K562 (cell line): Measurements from ENCODE around the gene POLR1B. TPM values are rescaled to one million over a fixed set of nuclear protein-coding genes. Genes with fewer than 3 reads are reported as not detected.

Experiments
- ATAC-seq: fragments of 200-7000 bp; cut with Tn5 transposase; 3 replicates; pipeline ENCODE4 v1.9.1; 2020; ENCODE audit warnings: moderate library complexity
- BruUV-seq: library from RNA; stranded (reverse); fragments of 400-500 nt; replicated peaks from 2 replicates; lab custom pipeline; 2021; lab: Mats Ljungman, UMichigan
- CTCF ChIA-PET: fragments of 300-600 bp; formaldehyde crosslinking; extraction: SDS; loops from one replicate; lab custom pipeline; 2021; ENCODE audit warnings: low intra/inter-chr PET ratio; lab: Yijun Ruan, JAX
- POLR2A ChIA-PET: fragments of 300-600, 350-650 bp; sonication (Branson Sonifier 250); formaldehyde crosslinking; extraction: SDS; loops from one replicate; lab custom pipeline; 2021; ENCODE audit warnings: antibody characterized with exemption, inconsistent platforms; lab: Yijun Ruan, JAX
- DNase-seq, 4 experiments: peaks; one replicate each; pipeline versions ENCODE4 v3.0.0 to v3.0.0-alpha.2; 2011 to 2018; ENCODE audit warnings: low spot score in 3 of 4, mixed read lengths in 3 of 4; ENCODE audit errors: extremely low read depth in 1 of 4
- FAIRE-seq: peaks from 2 replicates; lab custom pipeline; 2011; peaks lifted over from hg19 to GRCh38; lab: Jason Lieb, UNC
- H2AFZ ChIP-seq: 2 replicates; pipeline ENCODE4 v1.6.0; 2011; ENCODE audit warnings: low read depth, low read length, control low read depth, inconsistent platforms
- H3K27ac ChIP-seq: fragments of 200-600 bp; 3 replicates; pipeline ENCODE4 v1.8.0; 2011; ENCODE audit warnings: low read depth, mild to moderate bottlenecking, control low read depth, inconsistent platforms, low read length, moderate library complexity, mixed read lengths; ENCODE audit errors: extremely low read depth
- H3K27me3 ChIP-seq, 2 experiments: fragments of 300-600 bp in 1 of 2; 2 replicates in 1 of 2; 3 replicates in 1 of 2; pipeline versions ENCODE4 v1.6.0 to v1.8.0; 2011; ENCODE audit warnings: inconsistent platforms in 2 of 2, low read length in 2 of 2, mild to moderate bottlenecking in 1 of 2, mixed read lengths in 1 of 2, moderate library complexity in 1 of 2; ENCODE audit not compliant: control insufficient read depth in 2 of 2, insufficient read depth in 2 of 2
- H3K36me3 ChIP-seq: fragments of 300-600 bp; 3 replicates; pipeline ENCODE4 v1.8.0; 2011; ENCODE audit warnings: mild to moderate bottlenecking, low read length, inconsistent platforms; ENCODE audit not compliant: control insufficient read depth, insufficient read depth
- H3K4me1 ChIP-seq, 2 experiments: fragments of 200-600 bp in 1 of 2; replicated peaks in 1 of 2; 2 replicates in 1 of 2; 3 replicates in 1 of 2; pipeline versions ENCODE4 v1.5.1 to v1.8.0; 2011; ENCODE audit warnings: inconsistent platforms in 2 of 2, low read length in 2 of 2, mild to moderate bottlenecking in 1 of 2, mixed read lengths in 1 of 2, moderate library complexity in 1 of 2; ENCODE audit not compliant: control insufficient read depth in 2 of 2, insufficient read depth in 2 of 2
- H3K4me2 ChIP-seq: 2 replicates; pipeline ENCODE4 v1.6.1; 2011; ENCODE audit warnings: low read length, control low read depth, inconsistent platforms, mixed read lengths; ENCODE audit not compliant: insufficient read depth
- H3K4me3 ChIP-seq: fragments of 200-600 bp; sonication (generic), shearing (Covaris generic); 2 replicates; pipeline ENCODE4 v1.5.1; 2016; ENCODE audit warnings: control low read depth, inconsistent platforms
- H3K79me2 ChIP-seq: fragments of 200-600 bp; 3 replicates; pipeline ENCODE4 v1.8.0; 2011; ENCODE audit warnings: low read length, inconsistent platforms; ENCODE audit not compliant: control insufficient read depth, insufficient read depth
- H3K9ac ChIP-seq, 2 experiments: 2 replicates each; pipeline versions ENCODE4 v1.6.0 to v1.6.1; 2011; ENCODE audit warnings: low read depth in 2 of 2, low read length in 2 of 2, control low read depth in 1 of 2, inconsistent platforms in 1 of 2, mild to moderate bottlenecking in 1 of 2, mixed read lengths in 1 of 2; ENCODE audit not compliant: insufficient read depth in 1 of 2
- H3K9me1 ChIP-seq: one replicate; pipeline ENCODE4 v1.6.0; 2011; ENCODE audit warnings: inconsistent platforms, mild to moderate bottlenecking, low read length, moderate library complexity; ENCODE audit not compliant: control insufficient read depth, insufficient read depth
- H3K9me3 ChIP-seq: replicated peaks from 2 replicates; pipeline ENCODE4 v1.5.1; 2011; ENCODE audit warnings: low read depth, low read length, inconsistent platforms; ENCODE audit not compliant: control insufficient read depth, insufficient read depth
- H4K20me1 ChIP-seq: replicated peaks from 2 replicates; pipeline ENCODE4 v1.6.1; 2011; ENCODE audit warnings: low read length, inconsistent platforms, mixed read lengths; ENCODE audit not compliant: control insufficient read depth, insufficient read depth
- ASH1L ChIP-seq: fragments of 450-650 bp; IDR thresholded peaks from 2 replicates; pipeline ENCODE4 v1.6.1; 2018; ENCODE audit warnings: borderline replicate concordance, mild to moderate bottlenecking, low read depth; ENCODE audit not compliant: partially characterized antibody
- BRCA1 ChIP-seq, 2 experiments: fragments of 450-650 bp in 1 of 2; sonication (generic) in 1 of 2; formaldehyde crosslinking in 1 of 2; IDR thresholded peaks; 2 replicates each; pipeline versions ENCODE4 v1.5.0 to v1.6.1; 2017 to 2020; ENCODE audit warnings: mild to moderate bottlenecking in 1 of 2, missing genetic modification reagents in 1 of 2
- KHSRP ChIP-seq: fragments of 450-650 bp; IDR thresholded peaks from 2 replicates; pipeline ENCODE4 v1.6.1; 2017
- SAP30 ChIP-seq: fragments of 200-600 bp; sonication (generic); IDR thresholded peaks from 2 replicates; pipeline ENCODE4 v1.6.1; 2012; ENCODE audit warnings: borderline replicate concordance, low read depth, mild to moderate bottlenecking, moderate library complexity, low read length, control low read depth, inconsistent platforms; ENCODE audit not compliant: insufficient read depth, poor library complexity, severe bottlenecking
- STAG1 ChIP-seq: sonication (generic); formaldehyde crosslinking; IDR thresholded peaks from 2 replicates; pipeline ENCODE4 v1.5.0; 2020; ENCODE audit warnings: missing genetic modification reagents, borderline replicate concordance
- WGBS: fragments of 100-300 bp; shearing (Covaris generic); methylation state at CpG from one replicate; pipeline ENCODE4 v1.1.6; 2016; ENCODE audit warnings: low coverage, mixed read lengths; ENCODE audit not compliant: insufficient coverage; ENCODE audit errors: missing lambda C conversion rate; 5-methylcytosine and 5-hydroxymethylcytosine counted together
- in situ Hi-C: fragments of 300-500 bp; cut with MboI; formaldehyde crosslinking; loops from 4 replicates; pipeline ENCODE4 v1.15.0; 2018; ENCODE audit warnings: inconsistent platforms, mixed read lengths
- intact Hi-C: fragments of 100-400 bp; cut with micrococcal nuclease; formaldehyde crosslinking; loops from 2 replicates; pipeline ENCODE4 v1.14.2; 2022
- polyA plus RNA-seq, 8 experiments: library from polyadenylated mRNA; depleted of rRNA in 4 of 8; stranded (reverse) in 5 of 8; unstranded in 3 of 8; fragments of >200 nt; fragmentation: Nextera tagmentation in 2 of 8; fragmentation: Illumina TruSeq in 1 of 8; extraction: Ambion mirVana in 2 of 8; extraction: Trizol in 1 of 8; gene quantifications; 2 replicates each; pipeline versions ENCODE4 v1.2.1 to v1.2.3, GENCODE V29; 2011 to 2014; ENCODE audit warnings: inconsistent platforms in 1 of 8, missing spikeins in 1 of 8
- total RNA-seq, 7 experiments: library from RNA; depleted of rRNA in 6 of 7; stranded (reverse); fragments of >200 nt in 6 of 7; fragmentation: Illumina TruSeq in 2 of 7; extraction: Trizol in 2 of 7; gene quantifications; 2 replicates each; pipeline versions ENCODE4 v1.2.1 to v1.2.3, GENCODE V29; 2011 to 2021; ENCODE audit warnings: low replicate concordance in 1 of 7
- TF ChIP-seq, protein P1 (sequence below): sonication (generic); formaldehyde crosslinking; IDR thresholded peaks from 2 replicates; pipeline ENCODE4 v1.8.1; 2022; ENCODE audit warnings: missing genetic modification reagents

POLR1B gene
- total and polyA plus RNA-seq, 9 of the 15 experiments (the other 6 are each of a cell fraction or from before 2014, with no cell fraction given): 19.8 to 55.1 (median 40.2) TPM

GRCh38 chr2:112600634-112601033 is 58.4 kb downstream of the POLR1B start:
- no TSS peak for BruUV-seq
- H3K9me1 ChIP-seq: no peaks in the 10 kb centered on the region
- H3K4me1 ChIP-seq: peaks cover 0 to 3% of the 10 kb centered on the region in 2 experiments; a peak in 2 of 5 replicates
- no peaks in the 10 kb centered on the region for H3K9me3 ChIP-seq
- DNase-seq: no peak
- H3K27ac ChIP-seq: no peak overlapping the region
- CTCF ChIA-PET: interaction anchor here (0.8 to 4.6 kb wide), 4 partner anchors 125 to 358 kb away, joined by 3 to 67 read pairs (median 4); no protein-coding TSS in a partner anchor
- intact Hi-C loops (loop anchor here (1.0 to 5.0 kb wide), 3 partner anchors 126 to 342 kb away; no protein-coding TSS in a partner anchor), in situ Hi-C loops (loop anchor here (5.0 to 25.0 kb wide), 2 partner anchors 127 to 287 kb away; no protein-coding TSS in a partner anchor)
- no peak for TF ChIP-seq SAP30
- no peak for TF ChIP-seq ASH1L
- TF ChIP-seq KHSRP: no peak
- TF ChIP-seq, protein P1, sequence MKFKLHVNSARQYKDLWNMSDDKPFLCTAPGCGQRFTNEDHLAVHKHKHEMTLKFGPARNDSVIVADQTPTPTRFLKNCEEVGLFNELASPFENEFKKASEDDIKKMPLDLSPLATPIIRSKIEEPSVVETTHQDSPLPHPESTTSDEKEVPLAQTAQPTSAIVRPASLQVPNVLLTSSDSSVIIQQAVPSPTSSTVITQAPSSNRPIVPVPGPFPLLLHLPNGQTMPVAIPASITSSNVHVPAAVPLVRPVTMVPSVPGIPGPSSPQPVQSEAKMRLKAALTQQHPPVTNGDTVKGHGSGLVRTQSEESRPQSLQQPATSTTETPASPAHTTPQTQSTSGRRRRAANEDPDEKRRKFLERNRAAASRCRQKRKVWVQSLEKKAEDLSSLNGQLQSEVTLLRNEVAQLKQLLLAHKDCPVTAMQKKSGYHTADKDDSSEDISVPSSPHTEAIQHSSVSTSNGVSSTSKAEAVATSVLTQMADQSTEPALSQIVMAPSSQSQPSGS (CRISPR knock-in tag): no peak
- no peak for TF ChIP-seq STAG1 (CRISPR knock-in tag)
- TF ChIP-seq BRCA1 (IDR thresholded peaks at IDR 0.05): no peak
- TF ChIP-seq BRCA1 (CRISPR knock-in tag; IDR thresholded peaks at IDR 0.05): no peak
- H3K4me2 ChIP-seq: no peak overlapping the region
- FAIRE-seq: no peak
- H3K9ac ChIP-seq: peak overlapping the region in 1 of 2 experiments; percentile 23; a peak in 1 of 4 replicates
- no peaks in the 10 kb centered on the region for H3K27me3 ChIP-seq
- POLR2A ChIA-PET: interaction anchor here (0.7 to 1.5 kb wide), 3 partner anchors 9 to 1887 kb away, joined by 3 to 4 read pairs (median 3); no protein-coding TSS in a partner anchor
- peak overlapping the region; percentile 97 for H2AFZ ChIP-seq
- H4K20me1 ChIP-seq: no peaks in the 10 kb centered on the region
- H3K79me2 ChIP-seq: no peaks in the 10 kb centered on the region
- no peaks in the 10 kb centered on the region for H3K36me3 ChIP-seq
- H3K4me3 ChIP-seq: no peak overlapping the region
- ATAC-seq: no peak
- WGBS: 74% methylated on average over 3 of the region's 3 CpGs
